SU-DHL-6 (cell line): ENCODE measurements around the gene ZNF227.

Experiments
- CTCF ChIP-seq: fragments of 200-600 bp; sonication (generic); IDR thresholded peaks from one replicate; pipeline ENCODE4 v1.5.1; 2017; ENCODE audit warnings: antibody characterized with exemption, mild to moderate bottlenecking, low read length, moderate library complexity; ENCODE audit not compliant: insufficient read depth, poor library complexity, severe bottlenecking
- EZH2phosphoT487 ChIP-seq: fragments of 200-600 bp; sonication (generic), shearing (Covaris generic); conservative IDR thresholded peaks from 2 replicates; pipeline ENCODE4 v1.6.1; 2018; ENCODE audit warnings: mild to moderate bottlenecking, antibody characterized with exemption, low read length, moderate library complexity, mixed read lengths

- TF ChIP-seq CTCF: no peak
- TF ChIP-seq EZH2phosphoT487: no peak
These were observed 70.5 kb downstream of the ZNF227 start for GRCh38 chr19:44282846-44283245.
